ENCODE results near the gene ERGIC1.
"Not testable (repeated sequence)": the region's sequence is repeated elsewhere in the genome, so short reads cannot be mapped to it uniquely, and the experiment has no call there.

Gene ERGIC1, protein sequence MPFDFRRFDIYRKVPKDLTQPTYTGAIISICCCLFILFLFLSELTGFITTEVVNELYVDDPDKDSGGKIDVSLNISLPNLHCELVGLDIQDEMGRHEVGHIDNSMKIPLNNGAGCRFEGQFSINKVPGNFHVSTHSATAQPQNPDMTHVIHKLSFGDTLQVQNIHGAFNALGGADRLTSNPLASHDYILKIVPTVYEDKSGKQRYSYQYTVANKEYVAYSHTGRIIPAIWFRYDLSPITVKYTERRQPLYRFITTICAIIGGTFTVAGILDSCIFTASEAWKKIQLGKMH

GRCh38 chr5:172833686-172834414, at the start of gene ERGIC1:
Gene ERGIC1 (plus strand): TSS chr5:172834251. CDS start chr5:172834414, 163 bp downstream.
- no peak for FAIRE-seq

DNA sequence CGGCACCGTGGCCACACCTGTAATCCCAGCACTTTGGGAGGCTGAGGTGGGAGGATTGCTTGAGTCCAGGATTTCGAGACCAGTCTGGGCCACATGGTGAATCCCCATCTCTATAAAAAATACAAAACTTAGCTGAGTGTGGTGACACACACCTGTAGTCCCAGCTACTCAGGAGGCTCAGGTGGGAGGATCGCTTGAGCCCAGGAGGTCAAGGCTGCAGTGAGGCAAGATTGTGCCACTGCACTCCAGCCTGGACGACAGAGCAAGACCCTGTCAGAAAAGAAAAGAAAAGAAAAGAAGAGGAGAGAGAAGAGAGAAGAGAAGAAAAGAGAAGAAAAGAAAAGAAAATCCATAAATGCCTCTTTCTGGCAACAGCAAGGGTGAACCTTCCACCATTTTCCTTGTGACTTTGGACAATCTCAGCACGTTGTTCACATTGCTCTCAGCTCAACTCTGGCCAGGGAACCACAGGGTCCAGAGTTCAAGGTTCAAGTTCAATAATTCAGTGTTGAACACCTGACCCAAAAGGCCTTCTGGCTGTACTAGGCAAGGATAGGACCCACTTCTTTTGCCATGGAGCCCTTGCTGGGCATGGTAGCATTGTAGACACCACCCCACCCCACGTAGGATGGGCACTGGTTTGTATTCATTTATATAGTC, 48.5 kb upstream of the ERGIC1 start:
- FAIRE-seq, result no peak

- no peak for FAIRE-seq
These were observed 47.2 kb upstream of the ERGIC1 start for GRCh38 chr5:172786736-172787462.

- not testable (repeated sequence) for FAIRE-seq
These were observed 46.5 kb upstream of the ERGIC1 start for GRCh38 chr5:172787538-172787937.

DNA sequence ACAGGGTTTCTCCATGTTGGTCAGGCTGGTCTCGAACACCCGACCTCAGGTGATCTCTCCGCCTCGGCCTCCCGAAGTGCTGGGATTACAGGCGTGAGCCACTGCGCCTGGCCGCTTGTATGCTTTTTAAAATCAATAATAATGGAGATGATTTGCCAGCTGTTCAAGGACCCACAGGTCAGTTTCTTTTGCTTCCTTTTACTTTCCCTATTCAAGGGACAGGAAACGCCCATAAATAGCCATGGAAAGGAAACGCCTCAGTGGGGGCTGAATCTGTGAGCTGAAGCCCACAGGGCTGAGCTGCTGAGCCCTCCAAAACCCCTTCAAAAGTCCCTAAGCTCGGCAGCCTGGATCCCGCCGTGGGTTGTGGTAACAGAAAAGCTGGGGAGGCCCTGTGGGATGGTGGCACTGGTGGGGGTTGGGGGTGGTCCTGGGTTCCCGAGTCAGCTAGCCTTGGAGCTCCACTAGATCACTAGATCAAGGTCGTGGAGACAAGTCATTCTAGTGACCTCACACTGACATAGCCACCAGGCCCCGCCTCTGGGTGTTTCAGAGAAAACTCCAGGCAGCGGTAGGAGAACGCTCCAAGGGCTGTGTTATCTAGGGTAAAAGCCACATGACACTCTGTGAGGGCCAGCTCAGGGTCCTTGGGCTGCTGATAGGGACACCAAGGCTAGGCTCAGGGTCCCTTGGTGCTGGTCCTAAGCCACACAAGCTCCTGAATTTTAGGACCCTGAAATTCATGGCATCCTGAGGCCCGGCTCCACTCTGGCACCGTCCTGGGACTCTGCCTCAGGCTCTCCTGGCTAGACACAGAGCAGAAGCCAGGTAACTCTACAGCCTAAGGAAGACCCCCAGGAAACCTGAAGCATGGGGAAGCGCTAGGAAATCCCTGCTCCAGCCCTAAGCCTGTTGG, 45.0 kb upstream of the ERGIC1 start:
- no peak for FAIRE-seq

DNA sequence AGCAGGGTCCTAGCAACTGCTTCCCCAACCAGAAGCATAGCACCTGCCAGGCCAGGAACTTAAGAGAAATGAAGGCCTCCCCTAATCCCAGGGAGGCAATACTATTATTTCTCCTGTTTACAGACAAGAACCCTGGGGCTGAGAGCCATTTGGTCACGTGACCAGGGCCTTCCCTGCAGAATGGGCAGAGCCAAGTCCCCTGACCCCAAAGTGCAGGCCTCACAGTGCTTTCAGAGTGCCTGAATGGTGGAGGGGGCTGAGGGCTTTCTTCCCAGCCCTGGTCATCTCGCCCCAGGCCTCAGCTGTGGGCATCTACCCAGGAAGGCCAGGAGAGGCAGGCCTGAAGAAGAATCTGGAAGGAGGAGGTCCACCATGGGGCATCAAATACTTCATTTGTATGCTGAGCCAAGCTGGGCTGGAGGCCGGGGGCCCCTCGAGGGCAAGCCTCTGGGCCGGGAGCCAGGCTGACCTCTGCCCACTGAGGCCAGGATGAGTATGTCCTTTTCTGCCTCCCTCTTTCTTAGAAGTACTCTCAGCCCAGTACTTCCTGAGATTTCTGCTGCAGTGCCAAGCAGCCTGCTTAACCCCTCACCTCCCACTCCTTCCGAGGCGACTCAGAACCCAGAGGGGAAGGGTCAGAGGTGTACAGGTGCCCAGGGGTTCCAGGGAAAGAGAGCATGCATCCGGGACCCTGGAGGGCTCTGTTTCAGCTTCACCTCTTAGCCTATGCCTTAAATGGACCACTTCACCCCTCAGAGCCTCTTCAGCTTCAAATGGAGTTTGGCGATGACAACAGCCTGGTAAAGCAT, 44.2 kb upstream of the ERGIC1 start:
- FAIRE-seq, result no peak

GRCh38 chr5:172790496-172790889, 43.6 kb upstream of the ERGIC1 start:
- FAIRE-seq, result no peak

DNA sequence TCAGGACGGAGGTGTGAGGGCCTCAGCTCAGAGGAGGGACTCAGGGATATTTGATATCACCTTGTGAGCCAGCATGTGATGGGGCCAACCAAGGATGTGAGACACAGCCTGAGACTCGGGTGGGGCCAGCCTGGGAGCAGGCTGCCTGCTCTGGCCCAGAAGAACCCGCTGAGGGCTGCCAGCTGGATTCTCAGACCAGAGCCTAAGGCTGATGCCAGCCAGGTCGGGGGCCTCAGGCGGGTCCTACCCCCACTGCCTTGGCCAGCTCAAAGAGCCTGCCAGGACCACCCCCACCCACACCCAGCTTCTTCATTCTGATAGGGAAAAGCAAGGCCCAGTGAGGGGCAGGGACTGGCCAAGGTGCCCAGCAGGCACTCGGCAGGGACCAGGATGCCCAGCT, 42.8 kb upstream of the ERGIC1 start:
- FAIRE-seq, result no peak

DNA sequence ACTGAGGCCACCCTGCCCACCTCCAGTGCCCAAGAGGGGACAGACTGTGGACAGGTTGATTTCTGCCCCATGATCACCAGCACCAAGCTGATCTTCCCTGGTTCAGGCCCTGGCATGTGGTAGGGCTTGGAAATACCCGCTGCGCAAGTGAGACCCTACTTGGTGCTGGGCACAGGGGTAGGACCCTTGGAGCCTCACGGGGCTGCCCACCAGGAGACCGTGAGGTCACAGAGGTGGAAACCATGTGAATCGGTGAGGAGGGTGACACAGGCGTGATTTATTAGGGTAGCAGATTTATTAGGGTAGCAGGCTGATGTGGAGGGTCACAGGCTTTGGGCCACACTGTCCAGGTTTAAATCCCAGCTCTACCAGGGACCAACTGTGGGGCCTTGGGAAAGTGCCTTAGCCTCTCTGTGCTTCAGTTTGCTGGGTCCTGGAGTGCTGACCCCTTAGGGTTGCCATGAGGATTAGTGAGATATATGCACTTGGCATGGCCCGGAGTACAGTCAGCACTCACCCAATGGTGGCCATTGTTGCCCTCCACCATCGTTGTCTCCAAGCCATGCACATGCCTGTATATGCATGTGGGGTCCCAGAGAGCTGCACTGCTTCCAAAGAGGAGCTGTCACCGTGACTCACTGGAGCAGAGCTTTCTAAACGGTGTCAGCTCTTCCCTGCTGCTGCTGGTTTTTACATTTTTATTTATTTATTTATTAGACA, 42.2 kb upstream of the ERGIC1 start:
- FAIRE-seq, result no peak

- FAIRE-seq, result no peak
These were observed 41.1 kb upstream of the ERGIC1 start for GRCh38 chr5:172792701-172793570.

DNA sequence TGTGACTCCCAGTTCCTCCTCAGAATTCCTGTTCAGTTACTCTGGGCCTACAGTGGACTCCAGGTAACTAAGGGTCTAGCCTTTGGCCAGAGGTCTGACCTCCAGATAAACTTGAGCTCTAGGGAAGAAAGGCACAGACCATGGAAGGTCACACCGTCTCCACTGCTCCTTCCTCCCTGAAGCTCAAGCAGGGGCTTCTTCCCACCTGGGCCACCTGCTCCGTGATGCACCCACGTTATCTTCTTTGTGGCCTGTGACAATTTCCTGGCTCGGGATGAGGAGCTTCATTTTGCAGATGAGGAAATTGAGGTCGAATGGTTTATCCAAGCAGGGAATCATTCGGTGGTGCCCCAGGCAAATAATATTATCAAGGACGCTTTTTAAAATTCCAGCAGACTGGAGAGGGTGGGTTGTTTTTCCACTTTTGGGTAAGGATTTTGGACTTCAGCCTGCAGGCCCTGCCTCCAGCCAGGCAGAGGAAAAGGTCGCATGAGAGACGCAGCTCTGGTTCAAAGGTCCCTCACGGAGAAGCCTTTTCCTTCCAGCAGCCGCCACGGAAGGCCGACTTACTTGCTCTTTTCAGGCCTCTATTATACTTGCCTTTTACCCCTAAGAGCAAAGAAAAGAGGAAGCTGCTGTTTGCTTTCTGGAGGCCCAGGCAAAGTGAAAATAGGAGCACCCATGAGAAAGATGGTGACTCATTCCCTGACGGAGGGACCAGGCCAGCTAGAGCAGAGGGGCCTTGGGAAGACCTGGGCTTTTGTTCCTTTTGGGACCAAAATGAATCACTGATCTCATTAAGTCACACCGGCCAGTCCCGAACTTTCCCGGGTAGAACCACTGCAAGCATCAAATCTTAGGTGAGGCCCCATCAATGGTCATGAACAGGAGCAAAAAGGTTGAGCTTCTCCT, 40.2 kb upstream of the ERGIC1 start:
- no peak for FAIRE-seq

DNA sequence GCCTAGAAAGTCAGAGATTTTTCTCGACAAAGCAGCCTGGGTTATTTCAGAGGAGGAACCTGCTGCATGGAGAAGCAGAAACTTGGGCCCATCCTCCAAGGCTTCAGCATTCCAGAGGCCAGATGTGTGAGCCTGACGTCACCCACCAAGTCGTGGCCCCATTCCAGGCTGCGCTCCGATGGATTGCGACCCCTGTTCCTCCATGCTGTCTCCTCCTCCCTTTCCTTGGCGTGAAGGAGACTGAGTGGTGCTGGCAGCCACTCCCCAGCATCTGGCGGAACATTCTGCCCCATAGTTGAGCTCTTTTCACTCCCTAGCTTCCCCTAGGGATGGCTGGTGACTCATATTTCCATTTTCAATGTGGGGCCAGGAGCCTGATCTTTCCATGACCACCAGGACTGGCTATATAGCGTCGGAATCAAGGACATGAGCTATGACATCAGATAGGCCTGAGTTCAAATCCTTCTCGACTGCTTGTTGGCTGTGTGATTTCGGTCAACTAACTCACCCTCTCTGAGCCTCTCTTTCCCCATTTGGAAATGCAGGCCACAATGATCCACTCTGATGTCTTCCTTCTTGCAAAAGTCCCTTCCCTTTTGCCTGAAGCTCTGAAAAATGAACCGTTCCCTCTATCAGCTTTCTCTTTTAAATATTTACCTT, 38.6 kb upstream of the ERGIC1 start:
- no peak for FAIRE-seq

DNA sequence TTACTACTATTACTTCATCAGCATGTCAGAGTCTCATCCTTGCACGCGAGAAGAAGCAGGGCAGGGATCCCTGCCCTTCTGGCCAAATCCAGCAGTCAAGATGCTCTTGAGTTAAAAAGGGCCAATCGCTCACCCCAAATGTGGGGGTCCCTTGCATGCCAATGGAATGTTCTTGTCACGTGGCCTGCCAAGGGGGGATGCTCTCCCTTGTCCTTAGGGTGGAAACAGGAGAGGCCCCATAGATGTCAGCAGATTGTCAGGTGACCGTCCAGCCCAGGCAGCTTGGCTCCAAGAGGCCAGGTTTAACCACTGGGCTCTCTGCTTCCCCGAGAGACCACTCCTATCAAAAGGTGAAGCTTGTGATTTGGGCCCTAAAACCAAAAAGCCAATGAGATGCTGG, 37.7 kb upstream of the ERGIC1 start:
- no peak for FAIRE-seq

GRCh38 chr5:172797771-172798191, 36.3 kb upstream of the ERGIC1 start:
- no peak for FAIRE-seq

- no peak for FAIRE-seq
These were observed 35.4 kb upstream of the ERGIC1 start for GRCh38 chr5:172798422-172799215.

- no peak for FAIRE-seq
These were observed 34.6 kb upstream of the ERGIC1 start for GRCh38 chr5:172799416-172799815.

- FAIRE-seq, result no peak
These were observed 33.9 kb upstream of the ERGIC1 start for GRCh38 chr5:172800088-172800551.
